DND-41 (cell line): ENCODE results near the gene GRIA4.

Experiments used
- ATAC-seq: fragments of 200-7000 bp; cut with Tn5 transposase; 3 replicates; pipeline ENCODE4 v1.9.1; 2021; ENCODE audit warnings: low read depth; ENCODE audit not compliant: insufficient read depth
- DNase-seq: peaks from one replicate; pipeline ENCODE4 v3.0.0-alpha.2; 2020
- H2AFZ ChIP-seq: 2 replicates; pipeline ENCODE4 v1.6.0; 2012; ENCODE audit warnings: low read depth, low read length
- H3K27ac ChIP-seq: 2 replicates; pipeline ENCODE4 v1.5.1; 2012; ENCODE audit warnings: low read length, inconsistent platforms
- H3K27me3 ChIP-seq: fragments of 200-600 bp; sonication (generic); 2 replicates; pipeline ENCODE4 v1.6.0; 2012; ENCODE audit warnings: low read length, mild to moderate bottlenecking, inconsistent platforms; ENCODE audit not compliant: insufficient read depth, poor library complexity
- H3K36me3 ChIP-seq: 2 replicates; pipeline ENCODE4 v1.5.1; 2012; ENCODE audit warnings: low read length, inconsistent platforms; ENCODE audit not compliant: insufficient read depth
- H3K4me1 ChIP-seq: 2 replicates; pipeline ENCODE4 v1.5.1; 2012; ENCODE audit warnings: mild to moderate bottlenecking, low read length; ENCODE audit not compliant: insufficient read depth
- H3K4me2 ChIP-seq: 2 replicates; pipeline ENCODE4 v1.6.0; 2012; ENCODE audit warnings: mild to moderate bottlenecking, moderate library complexity, low read length, inconsistent platforms; ENCODE audit not compliant: insufficient read depth
- H3K4me3 ChIP-seq, 2 experiments: fragments of 200-600 bp in 1 of 2; shearing (Covaris generic) in 1 of 2; 2 replicates each; pipeline ENCODE4 v1.5.1; 2012 to 2016; ENCODE audit warnings: inconsistent platforms in 2 of 2, low read length in 2 of 2, mild to moderate bottlenecking in 2 of 2, low read depth in 1 of 2, moderate library complexity in 1 of 2
- H3K79me2 ChIP-seq: 2 replicates; pipeline ENCODE4 v1.6.0; 2012; ENCODE audit warnings: low read length, inconsistent platforms; ENCODE audit not compliant: insufficient read depth
- H3K9ac ChIP-seq: 2 replicates; pipeline ENCODE4 v1.6.0; 2012; ENCODE audit warnings: low read depth, mild to moderate bottlenecking, inconsistent platforms, low read length, moderate library complexity
- H3K9me3 ChIP-seq: 2 replicates; pipeline ENCODE4 v1.5.1; 2012; ENCODE audit warnings: low read length, moderate library complexity, mild to moderate bottlenecking, inconsistent platforms; ENCODE audit not compliant: insufficient read depth, severe bottlenecking
- H4K20me1 ChIP-seq: 2 replicates; pipeline ENCODE4 v1.6.0; 2012; ENCODE audit warnings: low read length; ENCODE audit not compliant: insufficient read depth
- CTCF ChIP-seq: IDR thresholded peaks from 2 replicates; pipeline ENCODE4 v1.5.1; 2012; ENCODE audit warnings: borderline replicate concordance, low read length, moderate library complexity, mild to moderate bottlenecking; ENCODE audit not compliant: poor library complexity, severe bottlenecking; ENCODE audit errors: extremely low read depth
- EZH2 ChIP-seq: IDR thresholded peaks from 3 replicates; pipeline ENCODE4 v1.6.1; 2012; ENCODE audit warnings: borderline replicate concordance, low read depth, mild to moderate bottlenecking, moderate library complexity, low read length, inconsistent platforms; ENCODE audit not compliant: severe bottlenecking

GRIA4 gene

GRCh38 chr11:105935791-105936190 is 325.9 kb downstream of the GRIA4 start:
- Histone ChIP-seq H3K79me2 (no peaks in the 10 kb centered on the region), H4K20me1 (no peaks in the 10 kb centered on the region), H2AFZ (no peak overlapping the region), H3K4me2 (no peak overlapping the region), H3K4me1 (no peaks in the 10 kb centered on the region), H3K9me3 (no peaks in the 10 kb centered on the region), H3K9ac (no peak overlapping the region), H3K27ac (no peak overlapping the region), H3K4me3 (no peak overlapping the region), H3K27me3 (no peaks in the 10 kb centered on the region), H3K36me3 (no peaks in the 10 kb centered on the region)
- no peak for ATAC-seq
- no peak for DNase-seq
- TF ChIP-seq CTCF: no peak
- no peak for TF ChIP-seq EZH2

- no peak overlapping the region for H2AFZ ChIP-seq
- ATAC-seq: no peak
- H3K4me3 ChIP-seq: no peak overlapping the region
These were observed 327.5 kb downstream of the GRIA4 start for GRCh38 chr11:105937331-105937730.

GRCh38 chr11:105937738-105938137 is 327.9 kb downstream of the GRIA4 start:
- no peak overlapping the region for H3K27ac ChIP-seq
- no peaks in the 10 kb centered on the region for H3K4me1 ChIP-seq
- H3K79me2 ChIP-seq: no peaks in the 10 kb centered on the region
- no peaks in the 10 kb centered on the region for H4K20me1 ChIP-seq
- no peaks in the 10 kb centered on the region for H3K9me3 ChIP-seq
- no peak overlapping the region for H3K4me2 ChIP-seq
- H3K27me3 ChIP-seq: no peaks in the 10 kb centered on the region
- no peaks in the 10 kb centered on the region for H3K36me3 ChIP-seq
- no peak overlapping the region for H3K9ac ChIP-seq
- ATAC-seq (no peak), DNase-seq (no peak)
- no peak overlapping the region for H3K4me3 ChIP-seq
- TF ChIP-seq CTCF: no peak
- H2AFZ ChIP-seq: no peak overlapping the region

More at GRCh38 chr11:105937331-105937730, 327.5 kb downstream of the GRIA4 start:
- Histone ChIP-seq H3K4me2 (no peak overlapping the region), H3K9ac (no peak overlapping the region), H3K36me3 (no peaks in the 10 kb centered on the region), H3K27ac (no peak overlapping the region), H3K4me1 (no peaks in the 10 kb centered on the region), H3K27me3 (no peaks in the 10 kb centered on the region), H3K9me3 (no peaks in the 10 kb centered on the region), H3K79me2 (no peaks in the 10 kb centered on the region), H4K20me1 (no peaks in the 10 kb centered on the region)
- TF ChIP-seq CTCF: no peak
- no peak for TF ChIP-seq EZH2
- DNase-seq: no peak

GRCh38 chr11:105942921-105943320 is 333.0 kb downstream of the GRIA4 start:
- Histone ChIP-seq H3K9me3 (no peaks in the 10 kb centered on the region), H3K4me1 (no peaks in the 10 kb centered on the region), H3K27me3 (no peaks in the 10 kb centered on the region), H3K36me3 (no peaks in the 10 kb centered on the region), H2AFZ (no peak overlapping the region), H3K9ac (no peak overlapping the region), H3K4me3 (no peak overlapping the region), H3K27ac (no peak overlapping the region), H3K79me2 (no peaks in the 10 kb centered on the region), H4K20me1 (no peaks in the 10 kb centered on the region), H3K4me2 (no peak overlapping the region)
- TF ChIP-seq EZH2 (no peak), CTCF (no peak)
- DNase-seq: no peak
- ATAC-seq: no peak
